Caco-2 (cell line): ENCODE results near the gene SLC18A2. TPM values are rescaled to one million over a fixed set of nuclear protein-coding genes. Genes with fewer than 3 reads are reported as not detected.

Experiments
- BruUV-seq: library from RNA; stranded (reverse); fragments of 400-500 nt; replicated peaks from 2 replicates; lab custom pipeline; 2021; lab: Mats Ljungman, UMichigan
- CTCF ChIA-PET: fragments of 300-600 bp; sonication (Branson Sonifier 250); formaldehyde crosslinking; loops from one replicate; lab custom pipeline; 2022; ENCODE audit warnings: antibody characterized with exemption; lab: Charles Lee
- POLR2A ChIA-PET: fragments of 300-600 bp; sonication (Branson Sonifier 250); formaldehyde crosslinking; loops from one replicate; lab custom pipeline; 2022; ENCODE audit warnings: antibody characterized with exemption; lab: Charles Lee
- DNase-seq, 2 experiments: peaks; one replicate each; pipeline versions ENCODE4 v3.0.0 to v3.0.0-alpha.2; 2020 to 2022
- H3K27me3 ChIP-seq: replicated peaks from 2 replicates; pipeline ENCODE4 v1.6.0; 2011; ENCODE audit warnings: low read length; ENCODE audit not compliant: control insufficient read depth, insufficient read depth
- H3K36me3 ChIP-seq: 2 replicates; pipeline ENCODE4 v1.5.1; 2011; ENCODE audit warnings: low read length; ENCODE audit not compliant: control insufficient read depth, insufficient read depth
- H3K4me1 ChIP-seq: fragments of 250-450 bp; sonication (Bioruptor Pico); 2 replicates; pipeline ENCODE4 v1.5.1; 2020; ENCODE audit warnings: mild to moderate bottlenecking
- H3K4me3 ChIP-seq: 2 replicates; pipeline ENCODE4 v1.5.1; 2011; ENCODE audit warnings: low read depth, mild to moderate bottlenecking, control low read depth, low read length
- H3K9me3 ChIP-seq: fragments of 250-450 bp; sonication (Bioruptor Pico); 2 replicates; pipeline ENCODE4 v1.5.1; 2020; ENCODE audit warnings: mild to moderate bottlenecking, moderate library complexity
- H3K27ac Mint-ChIP-seq: one replicate; pipeline ENCODE4 v1.8.0; 2022; ENCODE audit warnings: mixed read lengths; ENCODE audit not compliant: unreplicated experiment
- H3K27me3 Mint-ChIP-seq: one replicate; pipeline ENCODE4 v1.8.0; 2022; ENCODE audit warnings: mixed read lengths; ENCODE audit not compliant: insufficient read depth, unreplicated experiment
- H3K36me3 Mint-ChIP-seq: one replicate; pipeline ENCODE4 v1.8.0; 2022; ENCODE audit warnings: mild to moderate bottlenecking, mixed read lengths; ENCODE audit not compliant: insufficient read depth, unreplicated experiment
- H3K4me1 Mint-ChIP-seq: one replicate; pipeline ENCODE4 v1.8.0; 2022; ENCODE audit warnings: low read depth, mixed read lengths; ENCODE audit not compliant: unreplicated experiment
- H3K4me3 Mint-ChIP-seq: one replicate; pipeline ENCODE4 v1.8.0; 2022; ENCODE audit warnings: mild to moderate bottlenecking, moderate library complexity, mixed read lengths; ENCODE audit not compliant: unreplicated experiment
- H3K9me3 Mint-ChIP-seq: one replicate; pipeline ENCODE4 v1.8.0; 2022; ENCODE audit warnings: mixed read lengths; ENCODE audit not compliant: unreplicated experiment
- intact Hi-C: fragments of 100-400 bp; cut with micrococcal nuclease; formaldehyde crosslinking; loops from one replicate; pipeline ENCODE4 v1.10.0; 2022; ENCODE audit not compliant: unreplicated experiment
- total RNA-seq: library from RNA; stranded (reverse); gene quantifications from 2 replicates; pipeline ENCODE4 v1.2.3, GENCODE V29; 2022
- TF ChIP-seq, protein P1 (sequence below), 2 experiments: fragments of 200-600 bp in 1 of 2; IDR thresholded peaks; 1 replicate in 1 of 2; 2 replicates in 1 of 2; pipeline versions ENCODE4 v1.5.1 to v1.8.0; 2011 to 2022; ENCODE audit warnings: antibody characterized with exemption in 1 of 2, control low read depth in 1 of 2, inconsistent platforms in 1 of 2, low read depth in 1 of 2, low read length in 1 of 2, mild to moderate bottlenecking in 1 of 2, moderate library complexity in 1 of 2; ENCODE audit not compliant: insufficient read depth in 1 of 2, severe bottlenecking in 1 of 2, unreplicated experiment in 1 of 2

SLC18A2 gene
- total RNA-seq, 1 experiment from 2014 or later = not detected

DNA sequence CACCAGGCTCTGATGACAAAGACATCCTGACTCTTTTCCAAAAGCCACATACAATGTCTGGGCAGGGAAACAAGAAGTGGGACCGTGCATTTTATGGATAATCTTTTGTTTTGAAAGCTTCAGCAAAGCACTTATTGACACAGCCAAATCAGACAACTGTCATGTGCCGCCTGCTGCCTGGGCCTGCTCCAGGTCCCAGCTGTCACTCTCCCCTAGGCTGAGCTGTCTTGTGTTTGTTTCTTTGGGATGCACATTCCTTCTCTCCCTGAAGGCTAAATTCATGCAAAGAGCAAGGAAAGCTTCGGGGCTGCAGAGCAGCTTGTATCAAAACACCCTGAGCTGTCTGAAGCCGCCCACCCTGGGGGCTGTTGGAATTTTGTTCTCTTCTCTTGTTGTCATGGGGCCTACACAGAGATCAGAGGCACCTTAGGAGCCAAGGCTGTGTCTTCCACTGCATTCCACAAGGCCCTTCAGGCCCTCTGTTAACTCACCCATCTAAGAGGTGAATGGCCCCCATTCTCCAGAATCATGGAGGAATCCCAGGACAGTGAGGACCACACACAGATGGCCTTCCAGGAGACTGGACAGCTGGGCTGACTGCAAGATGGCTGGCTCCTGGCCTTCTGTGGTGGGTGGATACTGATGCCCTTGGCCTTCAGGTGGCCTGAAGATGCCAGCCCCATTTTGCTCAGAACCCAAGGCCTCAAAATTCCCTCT, 17.8 kb upstream of the SLC18A2 start:
- CTCF ChIA-PET = interaction anchor here (1.3 kb wide), 1 partner anchor 96 kb away, joined by 5 read pairs; no protein-coding TSS in a partner anchor
- TF ChIP-seq, protein P1, sequence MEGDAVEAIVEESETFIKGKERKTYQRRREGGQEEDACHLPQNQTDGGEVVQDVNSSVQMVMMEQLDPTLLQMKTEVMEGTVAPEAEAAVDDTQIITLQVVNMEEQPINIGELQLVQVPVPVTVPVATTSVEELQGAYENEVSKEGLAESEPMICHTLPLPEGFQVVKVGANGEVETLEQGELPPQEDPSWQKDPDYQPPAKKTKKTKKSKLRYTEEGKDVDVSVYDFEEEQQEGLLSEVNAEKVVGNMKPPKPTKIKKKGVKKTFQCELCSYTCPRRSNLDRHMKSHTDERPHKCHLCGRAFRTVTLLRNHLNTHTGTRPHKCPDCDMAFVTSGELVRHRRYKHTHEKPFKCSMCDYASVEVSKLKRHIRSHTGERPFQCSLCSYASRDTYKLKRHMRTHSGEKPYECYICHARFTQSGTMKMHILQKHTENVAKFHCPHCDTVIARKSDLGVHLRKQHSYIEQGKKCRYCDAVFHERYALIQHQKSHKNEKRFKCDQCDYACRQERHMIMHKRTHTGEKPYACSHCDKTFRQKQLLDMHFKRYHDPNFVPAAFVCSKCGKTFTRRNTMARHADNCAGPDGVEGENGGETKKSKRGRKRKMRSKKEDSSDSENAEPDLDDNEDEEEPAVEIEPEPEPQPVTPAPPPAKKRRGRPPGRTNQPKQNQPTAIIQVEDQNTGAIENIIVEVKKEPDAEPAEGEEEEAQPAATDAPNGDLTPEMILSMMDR (IDR thresholded peaks at IDR 0.05; ENCODE audit: insufficient read depth in 1 of 2, low read depth in 1 of 2, low read length in 1 of 2, severe bottlenecking in 1 of 2, unreplicated experiment in 1 of 2) = no peak
- Mint-ChIP-seq H3K27ac (no peak overlapping the region), H3K27me3 (no peaks in the 10 kb centered on the region), H3K4me3 (no peak overlapping the region), H3K9me3 (no peaks in the 10 kb centered on the region), H3K4me1 (no peaks in the 10 kb centered on the region), H3K36me3 (no peaks in the 10 kb centered on the region)
- Histone ChIP-seq H3K9me3 (no peaks in the 10 kb centered on the region), H3K36me3 (no peaks in the 10 kb centered on the region), H3K4me1 (0 out of 2 replicates have a peak, but pooled peaks cover 5% of the 10 kb centered on the region), H3K4me3 (no peak overlapping the region), H3K27me3 (no peaks in the 10 kb centered on the region; the same call in 1 of the 2 replicates)
- POLR2A ChIA-PET = no interaction called here
- no TSS peak for BruUV-seq
- DNase-seq = no peak
- intact Hi-C loops = loop anchor here (10.0 kb wide), 1 partner anchor 202 kb away; no protein-coding TSS in a partner anchor

DNA sequence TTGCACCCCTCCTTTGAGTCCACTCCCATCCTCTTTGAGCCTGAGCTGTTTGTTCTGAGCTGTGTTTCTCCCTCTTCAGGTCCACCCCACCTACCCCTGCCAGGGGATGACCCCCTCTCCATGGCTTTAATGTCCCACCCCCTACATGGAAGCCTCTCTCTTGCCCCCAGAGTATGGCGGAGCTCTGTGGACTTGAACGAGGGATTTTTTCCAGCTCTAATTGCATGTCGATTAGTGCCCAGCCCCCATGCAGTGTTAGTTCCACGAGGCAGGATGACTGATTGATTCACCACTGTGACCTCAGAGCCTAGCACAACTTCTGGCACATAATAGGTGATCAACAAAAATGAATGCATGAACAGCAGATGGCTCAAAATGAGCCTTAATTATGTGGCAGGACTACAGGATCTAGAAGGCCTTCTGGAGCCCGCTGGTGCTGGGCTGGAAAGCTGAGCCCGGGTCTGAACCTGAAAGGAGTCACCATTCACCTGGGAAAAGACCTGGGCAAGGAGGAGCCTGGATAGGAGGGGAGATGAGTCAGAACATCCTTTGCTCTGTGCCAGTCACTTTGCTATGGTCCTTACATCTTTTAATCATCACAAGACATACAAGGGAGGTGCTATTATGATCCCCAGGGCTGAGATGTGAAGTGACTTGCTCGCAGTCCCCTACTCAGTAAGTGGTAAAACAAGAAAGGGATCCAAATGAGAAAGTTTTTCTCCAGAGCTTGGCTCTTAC, 17.1 kb upstream of the SLC18A2 start:
- no peak overlapping the region for H3K4me3 Mint-ChIP-seq

More for the DNA sequence above, 17.1 kb upstream of the SLC18A2 start:
- Mint-ChIP-seq H3K9me3 (no peaks in the 10 kb centered on the region), H3K36me3 (no peaks in the 10 kb centered on the region), H3K27ac (no peak overlapping the region), H3K27me3 (no peaks in the 10 kb centered on the region), H3K4me1 (no peaks in the 10 kb centered on the region)
- ChIA-PET POLR2A (no interaction called here), CTCF (interaction anchor here (0.6 to 1.3 kb wide), 2 partner anchors 95 to 697 kb away, joined by 3 to 5 read pairs; no protein-coding TSS in a partner anchor)
- H3K4me3 ChIP-seq = no peak overlapping the region
- H3K36me3 ChIP-seq = no peaks in the 10 kb centered on the region
- BruUV-seq = no TSS peak
- H3K27me3 ChIP-seq = no peaks in the 10 kb centered on the region; the same call in 1 of the 2 replicates
- H3K4me1 ChIP-seq = 0 out of 2 replicates have a peak, but pooled peaks cover 5% of the 10 kb centered on the region
- intact Hi-C loops = loop anchor here (10.0 kb wide), 1 partner anchor 201 kb away; no protein-coding TSS in a partner anchor
- H3K9me3 ChIP-seq = no peaks in the 10 kb centered on the region
- TF ChIP-seq, protein P1 (IDR thresholded peaks at IDR 0.05; ENCODE audit: insufficient read depth in 1 of 2, low read depth in 1 of 2, low read length in 1 of 2, severe bottlenecking in 1 of 2, unreplicated experiment in 1 of 2) = no peak
- no peak for DNase-seq
